ENCODE data around the gene RYR1.

Gene RYR1

DNA sequence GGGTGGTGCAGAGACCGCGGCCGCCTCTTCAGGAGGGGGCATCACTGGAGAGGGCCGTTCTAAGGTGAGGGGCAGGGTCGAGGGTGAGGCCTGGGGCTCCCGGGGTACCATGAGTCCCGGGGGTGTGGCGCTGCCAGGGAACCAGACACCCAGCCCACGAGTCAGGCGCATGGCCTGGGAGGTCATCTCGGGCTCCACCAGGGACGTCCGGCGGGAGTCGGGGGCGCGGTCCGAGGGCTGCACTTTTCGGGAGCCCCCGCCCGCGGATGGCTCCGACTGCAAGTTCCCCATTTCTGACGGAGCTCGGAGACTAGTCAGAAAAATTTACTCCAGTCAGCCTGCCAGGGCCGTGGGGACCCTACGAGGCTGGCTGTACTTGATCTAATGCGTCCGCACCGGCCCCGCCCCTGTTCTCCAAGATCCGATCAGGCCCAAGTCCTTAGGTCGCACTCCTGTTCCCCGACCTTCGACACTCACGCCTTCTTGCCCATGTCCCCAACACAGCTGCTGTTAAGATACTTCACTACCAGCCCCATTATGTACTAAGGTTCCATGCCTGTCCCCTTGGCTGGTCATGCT lies 46.4 kb upstream of the RYR1 start:
- DNase-seq (ENCODE audit: extremely low read depth, low read depth), result no peak
- TF ChIP-seq, protein P1, sequence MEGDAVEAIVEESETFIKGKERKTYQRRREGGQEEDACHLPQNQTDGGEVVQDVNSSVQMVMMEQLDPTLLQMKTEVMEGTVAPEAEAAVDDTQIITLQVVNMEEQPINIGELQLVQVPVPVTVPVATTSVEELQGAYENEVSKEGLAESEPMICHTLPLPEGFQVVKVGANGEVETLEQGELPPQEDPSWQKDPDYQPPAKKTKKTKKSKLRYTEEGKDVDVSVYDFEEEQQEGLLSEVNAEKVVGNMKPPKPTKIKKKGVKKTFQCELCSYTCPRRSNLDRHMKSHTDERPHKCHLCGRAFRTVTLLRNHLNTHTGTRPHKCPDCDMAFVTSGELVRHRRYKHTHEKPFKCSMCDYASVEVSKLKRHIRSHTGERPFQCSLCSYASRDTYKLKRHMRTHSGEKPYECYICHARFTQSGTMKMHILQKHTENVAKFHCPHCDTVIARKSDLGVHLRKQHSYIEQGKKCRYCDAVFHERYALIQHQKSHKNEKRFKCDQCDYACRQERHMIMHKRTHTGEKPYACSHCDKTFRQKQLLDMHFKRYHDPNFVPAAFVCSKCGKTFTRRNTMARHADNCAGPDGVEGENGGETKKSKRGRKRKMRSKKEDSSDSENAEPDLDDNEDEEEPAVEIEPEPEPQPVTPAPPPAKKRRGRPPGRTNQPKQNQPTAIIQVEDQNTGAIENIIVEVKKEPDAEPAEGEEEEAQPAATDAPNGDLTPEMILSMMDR (IDR thresholded peaks at IDR 0.05; ENCODE audit: low read depth, low read length), result no peak

DNA sequence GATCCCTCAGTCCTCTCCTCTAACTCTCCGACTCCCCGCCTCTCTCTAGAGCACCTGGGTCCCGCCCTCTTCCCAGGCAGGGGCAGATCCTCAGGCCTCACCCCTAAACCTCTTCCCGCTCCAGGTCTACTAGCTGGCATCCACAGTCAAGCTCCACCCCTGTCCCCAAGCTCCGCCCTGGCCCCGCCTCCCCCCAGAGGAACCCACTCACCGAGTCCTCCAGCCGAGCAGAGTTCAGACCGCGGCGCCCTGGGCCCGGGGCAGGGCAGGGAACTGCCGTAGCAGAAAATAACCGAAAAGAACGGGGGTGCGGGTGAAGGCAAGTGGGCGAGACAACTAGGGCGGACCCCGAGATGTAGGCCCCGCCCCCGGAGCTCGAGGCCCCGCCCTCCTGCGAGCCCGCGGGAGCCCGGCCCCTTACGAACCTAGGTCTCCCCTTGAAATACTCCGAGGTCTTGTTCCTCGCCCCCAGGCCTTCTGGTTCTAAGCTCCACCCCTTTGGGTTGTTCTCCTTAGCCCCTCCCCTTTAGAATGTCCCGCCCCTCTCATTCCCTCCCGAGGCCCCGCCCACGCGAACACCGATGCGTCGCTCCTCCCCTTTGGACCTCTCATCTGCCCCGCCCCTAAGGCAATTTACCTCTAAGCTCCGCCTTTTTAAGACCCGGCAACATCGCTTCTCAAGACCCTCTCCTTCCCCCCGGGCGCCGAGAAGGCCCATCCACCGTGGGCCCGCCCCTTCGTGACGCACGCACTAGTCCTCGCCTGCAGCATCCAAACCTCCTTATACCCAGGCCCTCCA lies 45.7 kb upstream of the RYR1 start, which contains the start of gene GGN:
GGN (minus strand) TSS at position 485 of the 799 bp plus-strand sequence. CDS start 773 bp downstream, outside the sequence.
- TF ChIP-seq, protein P1 (IDR thresholded peaks at IDR 0.05; ENCODE audit: low read depth, low read length), result no peak
- DNase-seq (ENCODE audit: extremely low read depth, low read depth), result peak; percentile 85

DNA sequence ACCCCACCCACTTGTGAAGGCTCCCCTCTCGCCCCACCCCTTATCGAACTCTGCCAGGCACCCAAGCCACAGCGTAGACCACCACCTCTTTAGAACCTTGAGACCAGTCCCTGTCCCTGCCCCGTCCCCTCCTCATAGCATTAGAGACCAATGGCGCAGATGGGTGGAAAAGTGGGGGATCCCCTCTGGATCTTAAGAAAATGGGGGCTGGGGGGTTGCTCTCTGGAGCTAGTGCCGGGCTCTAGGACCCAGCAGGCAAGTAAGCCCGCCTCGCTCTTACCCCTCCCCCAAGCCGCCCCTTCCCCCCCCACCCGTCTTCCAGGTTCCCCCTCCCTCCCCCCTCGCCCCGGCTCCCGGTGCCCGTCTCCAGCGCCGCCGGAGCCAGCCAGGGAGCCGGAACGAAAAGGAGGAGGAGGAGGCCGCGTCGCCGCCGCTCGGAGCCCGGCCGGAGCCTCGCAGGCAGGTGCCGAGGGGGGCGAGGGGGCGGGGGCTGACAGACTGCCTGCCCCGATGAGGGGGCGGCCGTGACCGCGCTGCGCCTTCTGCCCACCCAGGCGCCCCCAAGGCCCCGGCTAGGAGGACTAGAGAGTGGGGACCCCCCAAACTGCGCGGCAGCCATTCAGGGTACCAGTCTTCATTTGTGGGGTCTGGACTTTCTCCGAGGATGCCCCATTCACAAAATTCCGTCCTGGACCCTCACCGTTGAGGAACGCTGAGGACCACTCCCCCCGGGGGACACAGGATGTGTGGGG lies 45.0 kb upstream of the RYR1 start, which contains the start of gene SPRED3:
SPRED3 (plus strand) TSS at position 349 of the 752 bp plus-strand sequence. CDS start 1,606 bp downstream, outside the sequence.
- no peak for DNase-seq (ENCODE audit: extremely low read depth, low read depth)
- TF ChIP-seq, protein P1 (IDR thresholded peaks at IDR 0.05; ENCODE audit: low read depth, low read length), result no peak

DNA sequence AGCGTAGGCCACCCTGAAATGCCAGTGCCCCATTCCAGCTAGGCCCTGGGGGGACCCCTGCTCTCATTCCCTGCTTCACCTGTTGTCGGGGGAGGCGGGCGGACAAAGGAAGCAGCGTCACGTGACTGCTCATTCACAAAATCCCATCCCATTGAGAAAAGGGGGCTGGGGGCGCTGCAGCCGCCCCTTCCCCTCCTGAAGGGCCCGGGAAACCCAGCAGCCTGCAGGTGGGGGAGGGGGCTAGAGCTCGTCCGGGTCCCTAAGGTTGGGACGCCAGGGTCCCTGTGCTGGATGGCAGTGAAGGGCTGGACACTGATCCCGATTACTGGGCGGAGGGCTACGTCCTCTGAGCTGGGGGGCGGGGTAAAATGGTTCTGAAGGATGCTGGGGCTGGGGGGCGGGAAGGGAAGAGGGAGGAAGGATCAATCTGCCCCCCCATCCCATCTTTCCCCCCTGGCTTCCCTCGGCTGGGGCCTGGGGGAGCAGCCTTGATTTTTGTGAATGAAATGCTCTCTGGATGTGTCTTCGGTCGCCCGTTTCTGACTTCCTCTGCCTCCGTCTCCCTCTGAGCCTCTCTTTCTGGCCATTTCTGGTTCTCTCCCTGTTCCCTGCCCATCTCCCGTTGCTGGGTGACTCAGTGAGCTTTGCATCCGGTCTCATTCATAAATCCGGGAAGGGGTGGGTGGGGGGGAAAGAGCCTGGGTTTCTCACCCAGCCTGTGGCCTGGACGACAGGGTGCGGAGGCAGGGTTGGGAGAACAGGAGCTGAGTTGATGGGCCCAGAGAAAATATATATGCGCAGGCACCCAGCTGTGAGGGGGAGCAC lies 44.2 kb upstream of the RYR1 start:
- TF ChIP-seq, protein P1 (IDR thresholded peaks at IDR 0.05; ENCODE audit: low read depth, low read length), result no peak
- DNase-seq (ENCODE audit: extremely low read depth, low read depth), result no peak

DNA sequence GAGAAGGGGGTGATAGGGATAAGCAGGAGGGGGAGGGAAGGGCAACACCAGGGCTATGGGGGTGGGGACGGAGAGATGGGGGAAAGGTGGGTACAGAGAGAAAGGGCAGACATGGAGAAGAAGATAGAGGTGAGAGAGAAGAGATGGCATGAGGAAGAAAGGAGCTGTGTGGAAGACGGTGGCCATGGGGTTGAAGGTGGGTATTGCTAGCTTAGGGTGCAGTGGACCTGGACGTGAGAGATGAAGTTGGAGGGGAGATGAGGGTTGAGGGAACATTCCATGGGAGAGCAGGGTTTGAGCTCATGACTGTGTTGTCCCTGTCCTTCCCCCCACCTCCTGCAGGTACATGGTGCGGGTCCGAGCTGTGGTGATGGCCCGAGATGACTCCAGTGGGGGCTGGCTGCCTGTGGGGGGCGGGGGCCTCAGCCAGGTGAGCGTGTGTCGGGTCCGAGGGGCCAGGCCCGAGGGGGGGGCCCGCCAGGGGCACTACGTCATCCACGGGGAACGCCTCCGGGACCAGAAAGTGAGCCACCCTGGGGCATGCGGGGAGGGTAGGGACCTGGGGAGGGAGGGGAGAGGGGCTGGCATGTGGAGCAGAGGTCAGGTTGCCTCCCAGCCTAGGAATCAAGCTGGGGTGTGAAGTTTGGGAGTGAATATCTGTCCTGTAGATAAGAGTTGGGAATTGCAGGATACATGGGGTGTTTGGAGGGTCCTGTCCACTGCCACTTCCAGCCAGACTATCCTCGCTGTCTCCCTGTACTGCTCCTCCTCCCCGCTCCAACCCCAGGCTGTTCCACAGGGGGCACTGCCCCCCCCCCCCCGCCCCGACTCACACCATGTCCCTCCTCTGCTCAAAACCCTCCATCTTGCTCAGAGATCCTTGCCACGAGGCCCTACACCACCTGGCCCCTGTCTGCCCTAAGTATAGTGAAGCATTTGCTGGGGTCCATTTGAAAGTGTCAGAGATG lies 43.2 kb upstream of the RYR1 start:
- TF ChIP-seq, protein P1 (IDR thresholded peaks at IDR 0.05; ENCODE audit: low read depth, low read length), result no peak

DNA sequence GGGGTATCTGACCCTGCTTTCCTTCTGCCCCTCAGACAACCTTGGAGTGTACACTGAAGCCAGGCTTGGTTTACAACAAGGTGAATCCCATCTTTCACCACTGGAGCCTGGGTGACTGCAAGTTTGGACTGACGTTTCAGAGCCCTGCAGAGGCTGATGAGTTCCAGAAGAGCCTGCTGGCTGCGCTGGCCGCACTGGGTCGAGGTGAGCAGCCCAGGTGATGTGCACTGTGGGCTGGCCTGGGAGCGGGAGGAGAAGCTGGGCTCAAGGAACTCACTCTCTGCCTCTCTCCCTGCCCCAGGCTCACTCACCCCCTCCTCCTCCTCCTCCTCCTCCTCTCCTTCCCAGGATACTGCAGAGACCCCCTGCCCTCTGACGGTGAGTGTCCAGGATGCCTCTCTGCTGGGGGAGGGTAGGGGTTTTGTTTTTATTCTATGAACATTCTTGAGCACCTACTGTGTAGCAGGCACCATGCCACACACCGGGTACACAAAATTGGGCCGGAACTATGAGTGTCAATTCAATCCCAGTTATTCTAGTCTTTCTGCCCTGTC lies 41.5 kb upstream of the RYR1 start:
- DNase-seq (ENCODE audit: extremely low read depth, low read depth), result no peak
- TF ChIP-seq, protein P1 (IDR thresholded peaks at IDR 0.05; ENCODE audit: low read depth, low read length), result no peak

More for the DNA sequence above, 43.2 kb upstream of the RYR1 start:
- no peak for DNase-seq (ENCODE audit: extremely low read depth, low read depth)
